Adrenal gland (tissue), 12 donors: ENCODE data around the gene PRKAR1A. TPM values are rescaled to one million over a fixed set of nuclear protein-coding genes. Genes with fewer than 3 reads are reported as not detected.
"Not testable (repeated sequence)": the region's sequence is repeated elsewhere in the genome, so short reads cannot be mapped to it uniquely, and the experiment has no call there.

Source experiments
- DNase-seq, 7 donors: peaks; one replicate each; pipeline ENCODE4 v3.0.0-alpha.2; 2019 to 2020
- H3K27ac ChIP-seq, 5 donors: fragments of 200-600 bp; sonication (generic) in 4 of 5; 1 replicate in 3 of 5; 2 replicates in 2 of 5; pipeline versions ENCODE4 v1.5.1 to v1.8.0; 2016 to 2020; ENCODE audit warnings: mild to moderate bottlenecking in 1 of 5
- H3K27me3 ChIP-seq: fragments of 200-600 bp; 2 replicates; pipeline ENCODE4 v1.8.0; 2021
- H3K36me3 ChIP-seq, 2 donors: fragments of 200-600 bp; replicated peaks in 1 of 2; 1 replicate in 1 of 2; 2 replicates in 1 of 2; pipeline versions ENCODE4 v1.5.1 to v1.8.0; 2018 to 2022
- H3K4me1 ChIP-seq, 2 donors: fragments of 200-600 bp; replicated peaks in 1 of 2; 1 replicate in 1 of 2; 2 replicates in 1 of 2; pipeline versions ENCODE4 v1.5.1 to v1.8.0; 2018 to 2021
- H3K4me3 ChIP-seq, 4 donors: fragments of 200-600 bp; sonication (generic) in 3 of 4; one replicate each; pipeline ENCODE4 v1.5.1; 2016 to 2018
- H3K9me3 ChIP-seq, 3 donors: fragments of 200-600 bp; sonication (generic) in 1 of 3; replicated peaks in 1 of 3; 1 replicate in 2 of 3; 2 replicates in 1 of 3; pipeline versions ENCODE4 v1.5.1 to v1.8.0; 2016 to 2021
- POLR2A ChIP-seq, 2 donors: fragments of 450-650 bp; IDR thresholded peaks; one replicate each; pipeline ENCODE4 v1.6.1; 2017; ENCODE audit warnings: antibody characterized with exemption in 2 of 2, mild to moderate bottlenecking in 2 of 2, moderate library complexity in 1 of 2
- WGBS, 4 donors: extraction: QIAGEN DNeasy Blood & Tissue Kit in 2 of 4; methylation state at CpG; one replicate each; pipeline versions ENCODE4 v1.1.5 to v1.1.7; 2013 to 2017; 5-methylcytosine and 5-hydroxymethylcytosine counted together
- intact Hi-C, 2 donors: fragments of 100-400 bp; cut with DNase I; formaldehyde crosslinking; loops; one replicate each; pipeline versions ENCODE4 v1.14.1 to v1.15.0; 2022 to 2023
- polyA plus RNA-seq, 3 donors: library from polyadenylated mRNA; stranded (reverse); fragments of 200-250 nt in 2 of 3; fragments of 350-450 nt in 1 of 3; fragmentation: Illumina TruSeq in 1 of 3; extraction: RNeasy Lipid Tissue Mini Kit (QIAGEN cat#74804) in 1 of 3; gene quantifications; one replicate each; pipeline ENCODE4 v1.2.3, GENCODE V29; 2013 to 2014
- total RNA-seq, 9 donors: library from RNA; depleted of rRNA in 4 of 9; stranded (reverse); fragments of >200 nt in 4 of 9; fragments of 120-200 nt in 1 of 9; fragmentation: NEBNext Ultra II Directional in 1 of 9; extraction: Animal tissue kit (Norgen Biotek cat#: 25700) in 1 of 9; gene quantifications; one replicate each; pipeline versions ENCODE4 v1.1.0 to v1.2.4, GENCODE V29; 2013 to 2023
- TF ChIP-seq, protein P1 (sequence below), 6 experiments: fragments of 450-650 bp in 4 of 6; fragments of 200-600 bp in 2 of 6; sonication (generic) in 1 of 6; IDR thresholded peaks; 1 replicate in 5 of 6; 2 replicates in 1 of 6; pipeline versions ENCODE4 v1.5.1 to v1.8.0; 2016 to 2021; ENCODE audit warnings: antibody characterized with exemption in 6 of 6, mild to moderate bottlenecking in 2 of 6, moderate library complexity in 1 of 6
- donor health status: healthy with polysubstance abuse.
- donor health status: Bipolar disorder and iron deficiency.
- donor health status: DM: yes; HTN: yes; CAD: no.
- donor health status: DM: no; HTN: no; CAD: no.
- donor health status: DM: no; HTN: no; CAD: no.
- donor health status: DM: yes; HTN: yes; CAD: no.

The PRKAR1A gene
- total and polyA plus RNA-seq, 12 donors: 56.3 to 585 (median 388) TPM

DNA sequence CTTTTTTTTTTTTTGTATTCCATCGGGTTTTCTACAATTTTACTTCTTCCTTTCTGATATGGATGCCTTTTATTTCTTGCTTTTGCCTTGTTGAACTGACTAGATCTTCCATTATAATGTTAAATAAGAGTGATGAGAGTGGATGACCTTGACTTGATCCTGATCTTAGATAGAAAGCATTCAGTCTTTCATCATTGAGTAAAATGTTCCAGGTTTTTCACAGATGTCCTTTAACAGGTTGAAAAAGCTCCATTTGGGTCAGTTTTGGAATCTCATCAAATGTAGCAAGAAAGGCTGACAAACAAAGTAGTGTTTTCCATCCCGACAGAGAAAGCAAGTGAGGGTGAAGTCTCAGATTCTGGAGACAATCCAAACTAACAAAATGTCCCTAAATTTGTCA is 27.8 kb upstream of the PRKAR1A start:
- 26 to 38% (median 31%) methylated on average over 2 of the region's 2 CpGs for WGBS, 4 donors
- no peaks in the 10 kb centered on the region for H3K36me3 ChIP-seq
- no peak for TF ChIP-seq POLR2A (IDR thresholded peaks at IDR 0.05)
- TF ChIP-seq, protein P1, sequence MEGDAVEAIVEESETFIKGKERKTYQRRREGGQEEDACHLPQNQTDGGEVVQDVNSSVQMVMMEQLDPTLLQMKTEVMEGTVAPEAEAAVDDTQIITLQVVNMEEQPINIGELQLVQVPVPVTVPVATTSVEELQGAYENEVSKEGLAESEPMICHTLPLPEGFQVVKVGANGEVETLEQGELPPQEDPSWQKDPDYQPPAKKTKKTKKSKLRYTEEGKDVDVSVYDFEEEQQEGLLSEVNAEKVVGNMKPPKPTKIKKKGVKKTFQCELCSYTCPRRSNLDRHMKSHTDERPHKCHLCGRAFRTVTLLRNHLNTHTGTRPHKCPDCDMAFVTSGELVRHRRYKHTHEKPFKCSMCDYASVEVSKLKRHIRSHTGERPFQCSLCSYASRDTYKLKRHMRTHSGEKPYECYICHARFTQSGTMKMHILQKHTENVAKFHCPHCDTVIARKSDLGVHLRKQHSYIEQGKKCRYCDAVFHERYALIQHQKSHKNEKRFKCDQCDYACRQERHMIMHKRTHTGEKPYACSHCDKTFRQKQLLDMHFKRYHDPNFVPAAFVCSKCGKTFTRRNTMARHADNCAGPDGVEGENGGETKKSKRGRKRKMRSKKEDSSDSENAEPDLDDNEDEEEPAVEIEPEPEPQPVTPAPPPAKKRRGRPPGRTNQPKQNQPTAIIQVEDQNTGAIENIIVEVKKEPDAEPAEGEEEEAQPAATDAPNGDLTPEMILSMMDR (IDR thresholded peaks at IDR 0.05): no peak
- H3K27ac ChIP-seq: peak overlapping the region in 4 of 5 donors; percentile 1 to 41 (median 12)
- H3K9me3 ChIP-seq: no peaks in the 10 kb centered on the region
- intact Hi-C loops: no loop called here
- no peak overlapping the region for H3K4me3 ChIP-seq
- no peak for DNase-seq
- peaks cover 11 to 13% of the 10 kb centered on the region in 2 donors for H3K4me1 ChIP-seq
- no peaks in the 10 kb centered on the region for H3K27me3 ChIP-seq

DNA sequence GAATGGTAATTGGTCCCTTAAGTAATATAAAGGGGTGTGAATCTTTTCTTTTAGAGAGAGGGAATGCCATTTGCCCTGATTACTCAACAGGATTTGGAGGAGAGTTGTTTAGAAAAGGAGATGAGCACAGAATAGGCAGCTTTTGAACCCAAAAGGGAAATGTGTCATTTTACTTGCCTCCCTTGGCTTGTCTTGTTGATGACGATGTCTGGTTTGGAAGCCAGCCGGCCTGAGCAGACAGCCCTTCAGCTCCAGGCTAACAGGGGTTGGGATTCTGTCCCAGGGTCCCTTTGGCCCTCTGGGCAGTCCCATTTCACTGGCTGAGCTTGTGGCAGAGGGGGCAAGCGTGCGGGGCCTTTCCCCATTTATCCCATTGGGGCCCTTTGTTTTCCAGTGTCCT is 22.3 kb upstream of the PRKAR1A start:
- Histone ChIP-seq H3K36me3 (no peaks in the 10 kb centered on the region), H3K27me3 (no peaks in the 10 kb centered on the region), H3K9me3 (no peaks in the 10 kb centered on the region), H3K27ac (no peak overlapping the region), H3K4me3 (no peak overlapping the region), H3K4me1 (peaks cover 30 to 35% of the 10 kb centered on the region in 2 donors)
- intact Hi-C loops: no loop called here
- no peak for TF ChIP-seq POLR2A (IDR thresholded peaks at IDR 0.05)
- TF ChIP-seq, protein P1 (IDR thresholded peaks at IDR 0.05): no peak
- DNase-seq: no peak
- 64 to 76% (median 75%) methylated on average over 4 of the region's 4 CpGs for WGBS, 4 donors

DNA sequence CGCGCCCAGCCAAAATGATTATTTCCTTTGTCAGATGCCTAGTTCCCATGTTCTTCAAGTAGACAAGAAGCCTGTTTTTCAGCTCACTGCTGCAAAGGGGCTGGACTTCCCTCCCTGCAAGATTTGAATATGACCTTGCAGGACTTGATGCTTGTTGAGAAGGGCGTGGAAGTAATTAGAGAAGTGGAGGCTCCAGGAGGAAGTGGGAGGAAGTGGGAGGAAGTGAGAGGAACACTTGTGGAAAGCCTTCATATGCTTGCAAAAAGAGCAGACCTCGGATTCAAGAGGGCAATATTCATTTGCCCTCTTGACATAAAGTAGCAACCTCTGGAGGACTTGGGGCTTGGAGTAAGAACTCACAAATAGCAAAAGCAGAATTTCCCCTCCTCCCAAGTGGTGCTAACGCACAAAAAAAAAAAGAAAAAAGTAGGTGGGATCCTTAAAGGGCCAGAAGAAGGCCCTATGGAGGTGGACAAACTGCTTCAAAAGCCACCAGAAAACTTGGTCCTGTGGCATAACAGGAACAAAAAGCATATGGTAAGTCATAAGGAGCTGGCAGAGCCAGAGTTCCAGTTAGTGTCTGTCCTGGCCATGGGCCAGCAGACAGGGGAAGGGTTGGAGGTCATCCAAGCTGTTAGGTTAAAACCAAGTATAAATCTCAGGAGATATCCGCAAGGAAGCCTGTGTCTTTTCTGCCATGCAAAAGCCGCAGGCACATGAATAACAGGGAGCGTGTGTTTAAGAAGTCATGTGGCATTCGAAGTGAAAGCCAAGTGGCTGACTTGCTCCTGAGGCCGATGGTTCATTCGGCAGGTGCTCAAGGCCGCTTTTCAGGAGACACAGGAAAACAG is 20.6 kb upstream of the PRKAR1A start:
- DNase-seq: peak; percentile 58 to 76 (median 67)
- TF ChIP-seq, protein P1 (IDR thresholded peaks at IDR 0.05): no peak
- TF ChIP-seq POLR2A (IDR thresholded peaks at IDR 0.05): no peak
- H3K4me1 ChIP-seq: peaks cover 27% of the 10 kb centered on the region in 2 donors
- H3K4me3 ChIP-seq: peak overlapping the region in 1 of 4 donors; percentile 35
- H3K27me3 ChIP-seq: no peaks in the 10 kb centered on the region
- WGBS, 4 donors: 28 to 42% (median 29%) methylated on average over 12 of the region's 12 CpGs
- H3K36me3 ChIP-seq: no peaks in the 10 kb centered on the region
- peak overlapping the region in 4 of 5 donors; percentile 24 to 58 (median 45) for H3K27ac ChIP-seq
- no peaks in the 10 kb centered on the region for H3K9me3 ChIP-seq
- intact Hi-C loops: no loop called here

DNA sequence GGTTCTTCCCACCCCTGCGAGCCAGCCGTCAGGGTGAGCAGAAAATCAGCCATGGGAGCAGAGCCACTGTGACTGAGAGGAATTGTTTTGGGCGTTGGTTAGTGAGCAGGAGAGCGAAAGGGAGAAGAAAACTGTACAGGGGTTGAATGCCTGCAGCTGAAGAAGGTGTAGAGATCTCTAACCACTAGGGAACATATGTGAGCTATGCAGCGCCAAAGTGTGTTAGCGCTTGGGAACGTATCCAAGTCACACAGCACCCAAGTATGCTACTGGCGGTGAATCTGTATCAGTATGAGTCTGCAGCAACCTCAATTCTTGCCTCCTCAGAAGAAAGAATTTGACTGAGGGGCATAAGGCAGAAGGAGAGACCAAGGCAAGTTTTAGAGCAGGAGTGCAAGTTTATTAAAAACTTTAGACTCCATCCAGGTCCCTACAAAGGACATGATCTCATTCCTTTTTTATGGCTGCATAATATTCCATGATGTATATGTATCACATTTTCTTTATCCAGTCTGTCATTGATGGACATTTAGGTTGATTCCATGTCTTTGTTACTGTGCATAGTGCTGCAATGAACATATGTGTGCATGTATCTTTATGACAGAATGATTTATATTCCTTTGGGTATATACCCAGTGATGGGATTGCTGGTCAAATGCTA is 19.7 kb upstream of the PRKAR1A start:
- H3K36me3 ChIP-seq, DNase-seq, H3K9me3 ChIP-seq, intact Hi-C loops, H3K27me3 ChIP-seq: not testable (repeated sequence)
- WGBS, 4 donors: 69 to 87% (median 74%) methylated on average over 7 to 8 of the region's 8 CpGs
- peak overlapping the region in 1 of 4 donors; percentile 35 for H3K4me3 ChIP-seq
- peaks cover 27 to 29% of the 10 kb centered on the region in 2 donors for H3K4me1 ChIP-seq
- H3K27ac ChIP-seq: peak overlapping the region in 4 of 5 donors; percentile 24 to 58 (median 45)
